HG03575 (cell line): ENCODE measurements around the gene CISD1.

Source experiments
- ATAC-seq: cut with Tn5 transposase; IDR thresholded peaks from one replicate; pipeline ENCODE4 v1.9.1; 2021; ENCODE audit not compliant: unreplicated experiment, insufficient number of reproducible peaks, low FRiP score; ENCODE audit errors: extremely low read depth

CISD1 gene

DNA sequence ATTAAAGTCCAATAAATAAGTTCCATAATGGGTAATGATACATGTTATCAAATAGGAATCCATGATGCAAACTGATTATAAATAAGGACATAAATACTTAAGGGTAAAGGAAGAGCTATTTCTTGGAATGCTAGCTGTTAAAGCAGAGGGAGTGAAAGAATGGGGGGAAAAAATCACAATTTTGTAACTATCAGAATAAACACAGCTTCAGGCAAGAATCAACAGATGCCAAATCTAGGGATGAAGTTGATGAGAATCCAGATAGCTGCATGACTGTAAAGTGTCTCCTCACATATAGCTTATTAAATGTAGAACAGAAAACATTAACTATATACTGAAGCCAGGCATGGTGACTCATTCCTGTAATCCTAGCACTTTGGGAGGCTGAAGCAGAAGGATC, 6.2 kb upstream of the CISD1 start:
- ATAC-seq, result no peak

DNA sequence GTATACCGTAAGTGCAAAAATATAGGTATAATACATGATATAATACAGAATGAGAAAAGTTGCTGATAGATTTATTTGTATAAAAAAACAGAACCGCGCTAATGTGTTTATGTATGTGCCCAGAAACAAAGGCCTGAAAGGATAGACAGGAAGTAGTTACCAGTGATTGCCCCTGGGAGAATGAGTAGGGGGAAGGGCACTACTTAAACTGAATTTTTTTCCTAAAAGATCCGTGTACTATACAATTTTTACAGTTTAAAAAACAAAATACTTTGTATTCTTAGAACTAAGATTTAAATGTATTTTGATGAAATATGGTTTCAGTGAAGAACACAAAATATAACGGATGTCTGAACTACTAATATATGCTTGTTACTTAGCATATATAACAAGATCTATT, 4.2 kb upstream of the CISD1 start:
- ATAC-seq, result no peak

DNA sequence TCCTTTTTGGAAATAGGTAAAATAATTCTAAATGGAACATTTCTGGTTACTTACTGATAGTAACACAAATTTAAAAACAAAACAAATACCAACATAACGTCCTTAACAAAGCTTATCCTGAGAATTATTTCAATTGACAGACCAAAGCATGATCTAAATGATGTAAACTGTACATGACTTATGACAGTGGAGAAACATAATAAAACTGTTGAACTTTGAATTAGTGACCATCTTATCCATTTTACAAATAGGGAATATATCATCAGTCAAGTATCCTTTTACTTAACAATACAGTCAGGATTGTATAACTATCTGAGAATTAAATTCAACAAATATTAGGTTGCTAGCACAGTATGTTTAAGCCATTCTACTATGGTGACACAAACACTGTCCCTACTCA, 3.7 kb upstream of the CISD1 start:
- no peak for ATAC-seq

DNA sequence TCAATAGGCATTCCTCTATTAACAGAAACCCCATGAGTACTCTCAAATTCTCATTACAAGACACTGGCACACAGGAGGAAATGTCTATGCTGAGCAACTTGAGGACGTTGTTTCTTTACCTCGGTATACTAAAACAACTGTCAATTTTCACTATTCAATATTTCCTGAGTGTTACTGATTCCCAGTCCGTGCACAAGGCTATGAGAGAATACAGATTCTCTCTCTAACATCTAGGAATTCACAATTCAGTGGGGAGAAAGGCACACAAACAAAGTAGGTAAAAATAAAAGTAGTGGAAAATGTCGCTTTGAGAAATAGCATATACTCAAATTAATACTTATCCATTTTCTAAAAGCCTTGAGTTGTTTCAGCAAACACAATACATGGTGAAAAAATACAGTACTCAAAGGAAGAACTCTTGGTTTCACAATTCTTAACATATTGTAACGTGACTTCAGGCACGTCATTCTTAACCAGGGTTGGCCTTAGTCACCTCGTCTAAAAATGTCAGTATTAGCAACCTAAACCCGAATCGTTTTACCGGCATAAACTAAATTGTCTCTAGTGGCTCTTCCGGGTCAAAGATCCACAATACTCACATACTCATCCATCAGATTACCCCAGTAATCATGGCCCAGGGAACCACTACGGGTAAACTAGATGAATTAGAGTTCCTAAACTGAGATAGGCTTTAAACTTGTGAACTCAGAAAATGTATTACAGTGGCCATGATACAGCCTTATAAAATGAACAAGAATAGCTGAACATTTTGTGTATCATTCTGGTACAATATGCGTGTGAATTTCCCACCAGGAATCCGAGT, 2.7 kb upstream of the CISD1 start:
- ATAC-seq, result no peak

DNA sequence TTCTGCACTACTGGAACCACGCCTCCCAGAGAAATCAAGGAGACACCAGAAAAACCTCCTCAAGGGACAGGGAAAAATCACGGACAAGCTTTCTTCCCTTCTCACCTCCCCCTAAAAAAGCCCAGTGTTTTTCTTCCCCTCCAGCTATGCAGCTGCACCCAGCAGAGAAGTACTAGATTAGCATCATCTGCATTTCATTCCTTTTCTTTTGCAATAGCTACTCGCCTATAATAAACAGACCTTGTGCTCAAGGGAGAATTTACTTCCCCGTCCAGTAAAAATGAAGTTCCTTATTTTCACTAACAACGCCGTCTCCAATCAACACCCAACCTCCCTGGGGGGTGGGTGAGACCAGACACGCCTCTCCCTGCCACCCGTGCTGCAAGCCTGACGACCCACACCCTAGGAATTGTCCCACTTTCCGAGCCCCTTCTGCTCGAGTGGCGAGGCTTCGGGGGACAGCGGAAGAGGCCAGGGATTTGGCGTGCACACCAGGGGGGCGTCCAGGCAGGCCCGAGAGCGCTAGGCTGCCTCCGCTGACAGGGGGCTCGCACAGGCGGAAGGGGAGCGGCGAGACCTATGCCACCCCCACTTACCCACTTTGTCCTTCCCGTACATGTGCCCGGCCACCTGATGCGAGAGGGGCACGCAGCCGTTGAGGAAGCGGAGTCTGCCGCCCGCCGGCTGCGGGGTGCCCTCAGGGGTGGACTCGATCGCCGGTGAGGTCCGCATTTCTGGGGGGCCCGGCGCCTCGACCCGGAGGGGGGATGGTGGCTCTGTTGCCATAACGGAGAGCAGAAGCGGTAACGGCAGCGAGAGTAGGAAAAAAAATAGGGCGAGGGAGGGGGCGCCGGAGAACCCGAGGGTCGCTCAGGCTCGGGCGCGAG, 1.9 kb upstream of the CISD1 start:
- ATAC-seq, result no peak

DNA sequence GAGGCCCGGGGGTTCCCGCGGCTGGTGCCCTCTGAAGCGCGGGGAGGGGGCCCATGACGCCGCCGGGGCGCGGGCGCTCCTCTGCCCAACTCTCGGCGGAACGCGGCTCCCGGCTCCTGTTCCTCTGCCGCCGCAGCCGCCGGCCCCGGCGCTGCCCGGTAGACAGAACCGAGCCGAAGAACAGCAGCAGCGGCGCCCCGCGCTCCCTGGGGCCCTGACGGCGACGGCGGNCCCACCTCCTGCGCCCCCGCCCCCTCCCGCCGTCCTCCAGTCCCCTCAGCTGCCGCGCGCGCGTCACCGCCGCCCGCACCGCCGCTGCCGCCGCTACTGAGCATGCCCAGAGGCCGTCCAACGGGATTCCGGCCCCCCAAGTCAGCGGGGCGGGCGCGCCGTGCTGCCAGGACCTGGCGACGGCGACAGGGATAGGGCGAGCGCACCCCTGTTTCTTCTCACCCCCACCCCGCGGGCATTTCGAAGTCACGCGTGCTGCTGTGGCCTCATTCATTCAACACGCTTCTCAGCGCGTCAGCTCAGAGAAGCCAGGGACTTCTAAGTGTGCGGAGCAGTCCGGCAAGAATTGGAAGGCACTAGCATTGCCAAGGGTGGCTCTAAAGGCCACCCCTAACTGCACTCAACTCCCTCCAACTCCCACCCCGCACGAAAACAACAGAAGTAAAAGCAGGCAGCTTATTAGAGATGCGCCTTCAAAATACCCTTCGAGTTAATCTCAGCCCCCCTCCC, 1.1 kb upstream of the CISD1 start, which contains the start of gene IPMK:
Gene IPMK, minus strand, starts transcription at position 182 of the 741 bp plus-strand sequence. CDS start 283 bp downstream, outside the sequence.
- peak; percentile 21 for ATAC-seq

DNA sequence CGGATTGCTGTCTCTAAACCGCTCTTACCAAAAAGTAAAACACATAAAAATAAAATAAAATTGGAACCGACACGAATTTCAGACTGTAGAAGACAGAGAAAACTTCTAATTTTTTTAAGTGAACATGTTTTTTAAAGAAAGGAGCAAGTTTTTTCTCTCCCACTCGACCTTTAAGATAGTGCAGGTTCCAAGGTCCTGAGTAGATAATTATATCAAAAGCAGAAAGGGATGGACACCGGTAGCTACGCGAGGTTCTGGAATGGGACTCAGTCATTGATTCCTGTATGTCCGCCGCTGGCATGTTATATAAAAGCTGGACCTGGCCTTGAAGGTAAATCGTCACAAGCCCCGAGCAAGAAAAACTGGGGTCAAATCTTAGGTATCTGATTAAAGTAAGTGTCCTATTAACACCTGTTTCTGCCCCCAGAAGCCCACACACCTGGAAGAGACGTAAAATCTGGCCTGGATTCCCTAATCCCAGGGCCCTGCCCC, 462 bp upstream of the CISD1 start:
- ATAC-seq, result no peak

DNA sequence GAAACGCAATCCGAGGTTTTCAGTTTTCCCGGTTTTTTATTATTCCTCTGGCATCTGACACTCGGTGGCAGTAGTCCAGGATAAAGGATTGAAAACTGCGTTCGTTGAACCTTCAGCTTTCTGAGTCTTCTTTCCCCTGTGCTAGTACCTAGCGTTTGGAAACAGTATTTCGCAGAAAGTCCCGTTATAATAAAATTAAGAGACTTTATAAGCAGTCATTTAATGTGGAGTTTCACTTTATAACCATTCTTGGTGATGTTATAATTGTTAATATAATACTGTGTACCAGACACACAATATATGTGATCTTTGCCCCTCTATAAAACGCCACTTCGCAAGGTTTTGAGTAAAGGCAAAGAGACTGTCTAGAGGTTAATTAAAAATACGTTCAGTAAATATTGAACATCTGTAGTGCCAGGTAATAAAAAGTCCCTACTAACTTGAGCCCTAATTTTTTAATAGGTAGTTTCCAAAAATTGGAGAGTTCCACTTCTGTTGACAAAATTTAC, 874 bp downstream of the CISD1 start:
- ATAC-seq, result no peak

DNA sequence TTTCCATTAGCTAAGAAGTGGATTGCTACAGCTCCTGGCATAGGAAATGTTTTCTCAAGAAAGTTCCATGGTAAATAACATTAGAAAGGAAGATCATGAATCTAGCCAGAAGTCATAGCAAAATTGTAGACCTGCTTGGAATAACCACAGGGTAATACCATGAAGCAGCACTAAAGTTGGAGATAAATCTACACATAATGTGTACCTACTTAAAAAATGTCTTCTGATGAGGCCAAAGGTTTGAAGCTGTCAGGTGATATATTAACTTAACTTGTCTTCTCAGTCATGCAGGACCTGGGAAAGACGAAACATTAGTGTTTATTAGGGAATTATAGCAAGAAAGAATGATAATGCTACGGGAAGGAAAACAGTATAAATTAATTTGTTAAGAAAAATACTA, 6.3 kb downstream of the CISD1 start:
- no peak for ATAC-seq

DNA sequence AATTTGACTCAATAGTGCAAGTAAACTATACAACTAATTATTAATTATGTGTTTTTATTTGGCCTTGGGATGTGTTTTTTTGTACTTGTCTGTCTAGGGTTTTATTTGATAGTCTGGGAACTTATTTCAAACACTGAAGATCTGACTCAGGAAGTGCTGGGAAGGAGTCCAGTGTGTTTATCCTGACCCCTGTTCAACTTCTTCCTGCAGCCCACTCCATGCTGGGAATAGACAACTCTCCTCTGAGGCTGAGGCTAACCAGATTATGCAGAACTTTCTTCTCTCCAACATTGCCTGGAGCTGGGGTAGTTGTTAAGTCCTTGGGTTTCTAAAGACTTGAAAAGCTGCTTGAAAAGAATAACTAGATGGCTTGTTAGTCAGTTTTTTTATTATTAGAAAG, 6.9 kb downstream of the CISD1 start:
- ATAC-seq, result no peak

DNA sequence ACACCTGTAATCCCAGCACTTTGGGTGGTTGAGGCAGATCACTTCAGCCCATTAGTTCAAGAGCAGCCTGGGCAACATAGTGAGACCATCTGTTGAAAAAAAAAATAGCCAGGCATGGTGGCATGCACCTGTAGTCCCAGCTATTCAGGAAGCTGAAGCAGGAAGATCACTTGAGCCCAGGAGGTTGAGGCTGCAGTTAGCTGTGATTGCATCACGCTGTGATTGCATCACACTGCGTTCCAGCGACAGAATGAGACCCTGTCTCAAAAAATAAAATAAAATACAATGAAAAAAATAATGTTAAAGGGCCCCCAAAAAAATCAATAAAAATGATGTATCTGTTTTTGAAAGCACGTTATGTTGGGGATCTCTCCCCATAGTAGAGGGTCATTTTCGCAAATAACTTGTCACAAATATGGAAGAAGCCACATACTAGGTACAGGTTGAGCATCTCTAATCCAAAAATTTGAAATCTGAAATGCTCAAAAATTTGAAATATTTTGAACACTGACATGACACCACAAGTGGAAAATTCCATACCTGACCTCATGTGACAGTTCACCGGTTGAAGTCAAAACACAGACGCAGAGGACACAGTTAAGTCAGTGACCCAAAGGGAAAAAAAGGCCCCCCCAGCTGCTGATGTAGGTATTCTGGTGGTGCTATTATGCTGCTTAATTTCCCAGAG, 9.5 kb downstream of the CISD1 start:
- ATAC-seq, result no peak

DNA sequence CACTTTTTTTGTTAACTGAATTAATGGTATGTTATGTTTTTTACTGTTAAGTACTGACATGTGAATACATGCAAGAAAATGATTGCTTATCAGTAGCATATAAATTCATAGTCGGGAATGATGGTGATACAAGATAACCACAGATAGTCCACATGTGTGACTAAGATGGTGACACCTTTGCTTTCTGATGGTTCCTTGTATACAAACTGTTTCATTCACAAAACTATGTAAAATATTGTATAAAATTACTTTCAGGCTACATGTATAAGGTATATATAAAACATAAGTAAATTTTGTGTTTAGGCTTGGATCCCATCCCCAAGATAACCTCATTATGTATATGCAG, 10.0 kb downstream of the CISD1 start:
- no peak for ATAC-seq

DNA sequence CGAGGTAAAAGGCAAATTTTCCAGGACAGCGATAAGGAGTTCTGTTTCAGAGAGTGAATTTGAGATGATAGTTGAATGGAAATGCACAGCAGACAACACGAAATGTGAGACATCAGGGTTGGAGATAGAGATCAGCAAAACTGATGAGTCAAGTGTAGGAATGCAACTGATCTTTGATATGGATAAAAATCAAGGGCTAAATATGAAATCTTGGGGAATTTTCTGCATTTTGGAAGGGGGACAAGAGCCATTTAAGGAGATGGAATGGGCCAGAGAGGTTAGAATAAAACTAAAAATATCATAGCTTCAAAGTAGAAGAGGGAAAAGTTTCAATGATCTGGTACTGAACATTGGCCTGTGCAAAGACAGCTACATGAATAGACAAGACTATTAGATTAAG, 11.5 kb downstream of the CISD1 start:
- ATAC-seq, result no peak

DNA sequence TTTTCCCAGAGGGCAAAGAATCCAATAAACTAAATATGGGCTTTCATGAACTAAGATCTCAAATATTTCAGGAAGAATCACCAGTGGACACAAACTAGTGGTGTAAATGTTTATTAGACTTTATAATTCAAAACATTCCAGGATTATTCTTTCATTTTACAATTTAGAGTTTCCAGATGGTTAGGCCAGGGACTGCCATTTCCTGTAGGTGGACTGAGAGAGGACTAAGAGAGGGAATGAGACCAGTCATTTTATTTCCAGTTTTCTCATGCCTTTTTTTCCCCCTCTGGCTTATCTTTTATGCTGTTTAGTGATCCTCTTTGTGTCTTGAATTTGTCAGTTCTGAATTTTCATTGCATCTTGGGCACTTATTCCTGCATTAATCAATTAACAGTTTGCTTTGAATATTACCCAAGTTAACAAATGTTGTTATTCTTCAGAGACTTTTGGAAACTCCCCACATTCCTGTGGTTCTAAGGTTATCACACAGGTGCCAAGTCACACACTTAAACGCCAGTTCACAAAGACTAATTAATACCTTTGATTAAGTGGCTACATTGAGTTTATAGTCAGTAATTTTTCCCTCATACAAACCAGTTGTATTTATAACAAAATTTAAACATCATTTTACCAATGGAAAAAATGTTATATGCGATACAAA, 12.3 kb downstream of the CISD1 start:
- no peak for ATAC-seq

DNA sequence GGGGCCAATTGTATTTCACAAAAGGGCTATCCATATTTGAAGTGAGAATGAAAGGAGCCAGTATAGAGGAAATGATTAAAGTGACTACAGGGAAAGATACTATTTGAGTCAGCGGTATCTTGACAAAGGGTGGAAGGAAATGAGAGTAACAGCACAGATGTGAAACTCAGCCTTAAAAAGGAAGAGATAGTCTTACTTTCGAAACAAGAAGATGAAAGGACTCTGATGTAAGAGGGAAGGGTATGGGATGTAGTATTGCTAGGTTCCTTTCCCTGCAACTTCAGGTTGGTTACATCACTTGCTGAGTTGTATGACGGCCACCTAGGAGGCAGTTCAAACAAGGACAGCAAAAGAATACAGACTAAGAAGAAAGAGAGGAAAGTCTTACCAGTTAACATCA, 13.7 kb downstream of the CISD1 start:
- ATAC-seq, result peak; percentile 99

DNA sequence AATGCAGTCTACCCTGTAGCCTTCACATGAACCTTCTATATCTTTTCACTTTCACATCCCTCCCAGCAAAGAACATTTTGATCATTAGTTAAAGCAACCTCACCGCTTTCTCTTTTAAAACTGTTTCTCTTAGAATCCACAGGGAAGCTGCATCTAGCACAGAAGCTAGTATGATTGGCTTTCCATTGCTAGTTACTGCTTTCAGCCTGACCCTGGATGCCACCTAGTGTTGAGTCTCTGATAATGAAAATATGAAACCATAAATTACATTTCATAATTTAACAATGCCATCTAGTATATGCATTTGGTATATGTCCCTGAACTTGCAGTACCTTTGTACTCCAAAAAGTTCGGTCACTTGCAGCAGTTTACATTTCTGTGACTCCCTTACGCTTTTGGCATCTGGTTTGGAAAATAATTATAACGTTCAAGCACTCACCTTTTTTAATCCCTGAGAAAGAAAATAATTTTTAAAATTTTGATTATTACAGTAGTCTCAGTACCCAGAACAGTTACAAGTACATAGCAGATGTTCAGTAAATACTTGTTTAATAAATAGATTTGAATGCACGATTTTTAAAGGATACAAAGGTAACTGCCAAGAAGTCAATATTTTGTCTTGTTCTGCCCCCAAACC, 22.7 kb downstream of the CISD1 start:
- ATAC-seq, result peak; percentile 80

DNA sequence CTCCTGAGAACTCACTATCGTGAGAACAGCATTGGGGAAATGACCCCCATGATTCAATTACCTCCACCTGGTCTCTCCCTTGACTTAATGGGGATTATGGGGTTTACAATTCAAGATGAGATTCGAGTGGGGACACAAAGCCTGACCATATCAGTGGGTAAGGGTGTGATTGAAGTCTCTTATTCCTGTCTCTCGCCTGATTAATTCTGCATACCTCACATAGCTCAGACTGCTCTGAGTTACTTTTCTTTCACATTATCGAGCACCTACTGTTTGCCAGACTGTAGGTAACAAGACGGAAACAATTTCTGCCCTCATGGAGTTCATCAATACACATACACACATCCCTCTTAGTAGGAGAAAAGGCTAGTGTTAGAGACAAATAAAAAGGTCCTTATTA, 25.0 kb downstream of the CISD1 start:
- no peak for ATAC-seq

DNA sequence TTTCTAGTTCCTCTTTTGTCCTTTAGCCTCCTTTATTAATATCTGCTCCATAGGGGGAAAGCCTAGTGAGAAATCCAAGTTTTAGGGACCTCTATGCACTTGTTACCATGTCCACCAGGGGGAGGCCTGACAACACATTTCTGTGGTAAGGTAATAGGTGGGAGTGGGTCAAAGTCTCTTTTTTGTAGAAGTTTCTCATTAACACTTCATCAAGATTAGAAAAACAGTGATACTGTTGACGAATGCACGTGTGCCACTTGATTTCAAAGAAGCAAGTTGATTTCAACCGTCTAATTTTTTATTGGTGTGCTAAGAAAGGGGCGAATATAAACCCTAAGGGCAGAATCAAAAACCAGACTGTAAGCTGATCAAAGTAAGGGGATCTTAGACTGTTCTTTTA, 30.6 kb downstream of the CISD1 start:
- ATAC-seq, result no peak
